K562 (cell line): ENCODE results near the gene DPEP2NB. TPM values are rescaled to one million over a fixed set of nuclear protein-coding genes. Genes with fewer than 3 reads are reported as not detected.

Source experiments
- CCNT2 ChIP-seq: IDR thresholded peaks from 2 replicates; pipeline ENCODE4 v1.6.1; 2011; ENCODE audit warnings: borderline replicate concordance, low read depth, mild to moderate bottlenecking, moderate library complexity, mixed read lengths, low read length; ENCODE audit not compliant: insufficient read length; ENCODE audit errors: extremely low read depth
- GABPB2 ChIP-seq: fragments of 250-450 bp; sonication (Bioruptor Pico); conservative IDR thresholded peaks from 2 replicates; pipeline ENCODE4 v1.5.1; 2021; ENCODE audit warnings: mild to moderate bottlenecking
- GTF2E2 ChIP-seq: fragments of 200-800 bp; sonication (Bioruptor generic); IDR thresholded peaks from 2 replicates; pipeline ENCODE4 v1.6.1; 2016; ENCODE audit warnings: missing genetic modification characterization, missing compliant biosample characterization
- HMGXB4 ChIP-seq: sonication (generic); formaldehyde crosslinking; IDR thresholded peaks from 2 replicates; pipeline ENCODE4 v1.8.1; 2023; ENCODE audit warnings: mild to moderate bottlenecking, missing genetic modification reagents
- MITF ChIP-seq: IDR thresholded peaks from 2 replicates; pipeline ENCODE4 v1.6.1; 2014; ENCODE audit warnings: antibody characterized with exemption
- PYGO2 ChIP-seq: fragments of 450-650 bp; IDR thresholded peaks from 2 replicates; pipeline ENCODE4 v1.6.1; 2016; ENCODE audit warnings: mild to moderate bottlenecking, missing genetic modification characterization, moderate library complexity, missing compliant biosample characterization
- RBM17 ChIP-seq: fragments of 200-400 bp; formaldehyde crosslinking; IDR thresholded peaks from 2 replicates; pipeline ENCODE4 v1.6.1; 2017; ENCODE audit warnings: low read depth, mild to moderate bottlenecking, low read length, borderline replicate concordance
- RERE ChIP-seq: sonication (generic); formaldehyde crosslinking; IDR thresholded peaks from 2 replicates; pipeline ENCODE4 v1.8.0; 2023; ENCODE audit warnings: missing genetic modification reagents, mild to moderate bottlenecking, borderline replicate concordance
- TAL1 ChIP-seq: fragments of 450-650 bp; IDR thresholded peaks from 2 replicates; pipeline ENCODE4 v1.6.1; 2016; ENCODE audit warnings: mild to moderate bottlenecking
- TSHZ1 ChIP-seq: fragments of 250-450 bp; sonication (Bioruptor Pico); IDR thresholded peaks from 2 replicates; pipeline ENCODE4 v1.4.0; 2020; ENCODE audit warnings: mild to moderate bottlenecking, moderate library complexity
- ZNF445 ChIP-seq: fragments of 250-450 bp; sonication (Bioruptor Pico); IDR thresholded peaks from 2 replicates; pipeline ENCODE4 v1.4.0; 2020; ENCODE audit warnings: low read depth, mild to moderate bottlenecking, moderate library complexity
- ZNF589 ChIP-seq: fragments of 200-800 bp; sonication (Bioruptor generic); IDR thresholded peaks from 2 replicates; pipeline ENCODE4 v1.6.1; 2016; ENCODE audit warnings: low read depth, missing genetic modification characterization, missing compliant biosample characterization
- polyA plus RNA-seq, 8 experiments: library from polyadenylated mRNA; depleted of rRNA in 4 of 8; stranded (reverse) in 5 of 8; unstranded in 3 of 8; fragments of >200 nt; fragmentation: Nextera tagmentation in 2 of 8; fragmentation: Illumina TruSeq in 1 of 8; extraction: Ambion mirVana in 2 of 8; extraction: Trizol in 1 of 8; gene quantifications; 2 replicates each; pipeline versions ENCODE4 v1.2.1 to v1.2.3, GENCODE V29; 2011 to 2014; ENCODE audit warnings: inconsistent platforms in 1 of 8, missing spikeins in 1 of 8
- total RNA-seq, 7 experiments: library from RNA; depleted of rRNA in 6 of 7; stranded (reverse); fragments of >200 nt in 6 of 7; fragmentation: Illumina TruSeq in 2 of 7; extraction: Trizol in 2 of 7; gene quantifications; 2 replicates each; pipeline versions ENCODE4 v1.2.1 to v1.2.3, GENCODE V29; 2011 to 2021; ENCODE audit warnings: low replicate concordance in 1 of 7

The DPEP2NB gene
- total and polyA plus RNA-seq, 9 of the 15 experiments (the other 6 are each of a cell fraction or from before 2014, with no cell fraction given): not detected

- TF ChIP-seq TSHZ1 (CRISPR knock-in tag) (no peak), RERE (CRISPR knock-in tag) (peak; percentile 77; the same call in 1 of the 2 replicates), MITF (peak; percentile 32; the same call in 1 of the 2 replicates), RBM17 (no peak), PYGO2 (no peak), ZNF445 (CRISPR knock-in tag) (no peak), ZNF589 (CRISPR knock-in tag) (no peak), GABPB2 (CRISPR knock-in tag) (no peak), TAL1 (no peak), GTF2E2 (peak; percentile 67; the same call in 1 of the 2 replicates), CCNT2 (no peak), HMGXB4 (CRISPR knock-in tag) (peak; percentile 72; the same call in 1 of the 2 replicates)
Measured at GRCh38 chr16:68022728-68023537, 7.2 kb upstream of the DPEP2NB start, which contains the start of the genes DDX28 and DUS2 (continued).
